GM06990 (cell line): ENCODE measurements around the gene OMP.

ENCODE experiments used
- DNase-seq: peaks from one replicate; pipeline ENCODE4 v3.0.0-alpha.2; 2011; ENCODE audit not compliant: insufficient read length; ENCODE audit errors: extremely low read depth
- H3K27me3 ChIP-seq: replicated peaks from 2 replicates; pipeline ENCODE4 v1.6.0; 2011; ENCODE audit warnings: low read length; ENCODE audit not compliant: control insufficient read depth, insufficient read depth
- H3K36me3 ChIP-seq: 2 replicates; pipeline ENCODE4 v1.5.1; 2011; ENCODE audit warnings: low read length; ENCODE audit not compliant: control insufficient read depth, insufficient read depth
- H3K4me3 ChIP-seq: replicated peaks from 2 replicates; pipeline ENCODE4 v1.5.1; 2011; ENCODE audit warnings: low read depth, mild to moderate bottlenecking, control low read depth, low read length
- CTCF ChIP-seq: IDR thresholded peaks from 2 replicates; pipeline ENCODE4 v1.5.1; 2011; ENCODE audit warnings: low read length, control low read depth, mild to moderate bottlenecking, inconsistent platforms; ENCODE audit not compliant: insufficient read depth, poor library complexity, severe bottlenecking

Gene OMP

GRCh38 chr11:77125191-77125590, 22.6 kb downstream of the OMP start:
- DNase-seq, result no peak

GRCh38 chr11:77125695-77126094, 23.1 kb downstream of the OMP start:
- no peak for DNase-seq
- Histone ChIP-seq H3K36me3 (no peaks in the 10 kb centered on the region), H3K4me3 (no peak overlapping the region), H3K27me3 (peaks cover 1% of the 10 kb centered on the region)
- TF ChIP-seq CTCF, result no peak

More at GRCh38 chr11:77125191-77125590, 22.6 kb downstream of the OMP start:
- Histone ChIP-seq H3K4me3 (no peak overlapping the region), H3K36me3 (no peaks in the 10 kb centered on the region), H3K27me3 (peaks cover 1% of the 10 kb centered on the region)
- no peak for TF ChIP-seq CTCF

GRCh38 chr11:77126156-77126775, 23.6 kb downstream of the OMP start:
- DNase-seq, result no peak
- H3K27me3 ChIP-seq, result peaks cover 1% of the 10 kb centered on the region
- no peaks in the 10 kb centered on the region for H3K36me3 ChIP-seq
- no peak overlapping the region for H3K4me3 ChIP-seq
- TF ChIP-seq CTCF, result no peak

- no peak for TF ChIP-seq CTCF
- no peak for DNase-seq
- Histone ChIP-seq H3K4me3 (no peak overlapping the region), H3K27me3 (peaks cover 1% of the 10 kb centered on the region), H3K36me3 (no peaks in the 10 kb centered on the region)
Measured at GRCh38 chr11:77126861-77127234, 24.2 kb downstream of the OMP start.

- peak; percentile 100 for TF ChIP-seq CTCF
- peak; percentile 44 for DNase-seq
- no peaks in the 10 kb centered on the region for H3K36me3 ChIP-seq
- no peak overlapping the region for H3K4me3 ChIP-seq
- H3K27me3 ChIP-seq, result peaks cover 1% of the 10 kb centered on the region
Measured at GRCh38 chr11:77127235-77127911, 24.7 kb downstream of the OMP start.
